ENCODE results near the gene PDGFC. TPM values are rescaled to one million over a fixed set of nuclear protein-coding genes. Genes with fewer than 3 reads are reported as not detected.

PDGFC gene
- total RNA-seq, 1 experiment from 2014 or later: 4.5 TPM

DNA sequence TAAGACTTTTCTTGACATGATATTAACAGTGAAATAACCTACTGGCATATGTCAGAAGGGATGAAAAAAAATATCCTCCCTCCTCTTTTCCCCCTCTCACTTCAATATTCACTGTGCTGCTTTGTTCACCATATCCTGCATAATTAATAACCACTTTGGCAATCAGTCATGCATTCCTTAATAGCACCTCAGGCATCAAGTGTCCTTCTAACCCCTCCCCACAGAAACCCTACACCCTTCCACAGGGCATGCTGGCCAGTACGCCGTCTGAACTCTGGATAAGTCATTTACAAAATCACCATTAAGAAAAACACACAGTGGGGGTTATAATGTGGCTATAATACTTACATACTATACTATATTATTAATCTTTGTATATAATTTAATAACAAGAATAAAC, 165.9 kb downstream of the PDGFC start:
- Mint-ChIP-seq H3K27me3 (ENCODE audit: low read depth) (no peaks in the 10 kb centered on the region), H3K4me1 (peaks cover 2 to 4% of the 10 kb centered on the region in 2 experiments), H3K4me3 (no peak overlapping the region), H3K27ac (no peak overlapping the region), H3K36me3 (ENCODE audit: insufficient read depth in 1 of 3, low read depth in 3 of 3) (no peaks in the 10 kb centered on the region), H3K9me3 (no peaks in the 10 kb centered on the region)
- Histone ChIP-seq H4K8ac (replicated peaks; ENCODE audit: insufficient read length, low read depth, low read length) (no peak overlapping the region), H2AFZ (ENCODE audit: low read length) (no peak overlapping the region), H3K23me2 (ENCODE audit: insufficient read length, low read depth, low read length, poor library complexity, severe bottlenecking) (no peaks in the 10 kb centered on the region), H3K79me2 (ENCODE audit: insufficient read depth, low read length) (no peaks in the 10 kb centered on the region), H3K9ac (ENCODE audit: extremely low read depth, insufficient read length, low read length) (no peak overlapping the region), H2BK5ac (ENCODE audit: insufficient read length, low read length) (no peak overlapping the region), H3K27me3 (ENCODE audit: insufficient read depth, low read length) (no peaks in the 10 kb centered on the region), H2BK15ac (ENCODE audit: low read depth, low read length) (no peak overlapping the region), H2AK5ac (ENCODE audit: insufficient read length, low read length) (no peak overlapping the region), H2BK20ac (ENCODE audit: low read depth, low read length, poor library complexity, severe bottlenecking) (no peak overlapping the region), H3T11ph (ENCODE audit: low read length) (no peak overlapping the region), H3K9me3 (ENCODE audit: control insufficient read depth, low read depth, low read length) (no peaks in the 10 kb centered on the region), H3K4me1 (ENCODE audit: insufficient read depth, low read length) (no peaks in the 10 kb centered on the region), H4K5ac (ENCODE audit: insufficient read length, low read depth, low read length) (no peak overlapping the region), H3K18ac (ENCODE audit: insufficient read length, low read depth, low read length) (no peak overlapping the region), H3K56ac (ENCODE audit: insufficient read length, low read depth, low read length) (no peak overlapping the region), H3K23ac (ENCODE audit: insufficient read length, low read depth, low read length) (no peak overlapping the region), H3K27ac (ENCODE audit: insufficient read length, low read depth, low read length) (no peak overlapping the region), H3K4me2 (ENCODE audit: insufficient read depth, insufficient read length, low read length) (no peak overlapping the region), H2BK120ac (ENCODE audit: low read depth, low read length, poor library complexity, severe bottlenecking) (no peak overlapping the region), H3K79me1 (ENCODE audit: insufficient read depth, low read depth, low read length, poor library complexity, severe bottlenecking) (no peaks in the 10 kb centered on the region), H3K4ac (ENCODE audit: low read depth, low read length) (no peak overlapping the region), H4K91ac (ENCODE audit: insufficient read length, low read depth, low read length) (no peak overlapping the region), H2BK12ac (ENCODE audit: insufficient read length, low read depth, low read length) (no peak overlapping the region), H3K14ac (ENCODE audit: insufficient read depth, low read length) (no peak overlapping the region), H4K20me1 (ENCODE audit: control insufficient read depth, insufficient read depth, insufficient read length) (no peaks in the 10 kb centered on the region)
- TF ChIP-seq, protein P1, sequence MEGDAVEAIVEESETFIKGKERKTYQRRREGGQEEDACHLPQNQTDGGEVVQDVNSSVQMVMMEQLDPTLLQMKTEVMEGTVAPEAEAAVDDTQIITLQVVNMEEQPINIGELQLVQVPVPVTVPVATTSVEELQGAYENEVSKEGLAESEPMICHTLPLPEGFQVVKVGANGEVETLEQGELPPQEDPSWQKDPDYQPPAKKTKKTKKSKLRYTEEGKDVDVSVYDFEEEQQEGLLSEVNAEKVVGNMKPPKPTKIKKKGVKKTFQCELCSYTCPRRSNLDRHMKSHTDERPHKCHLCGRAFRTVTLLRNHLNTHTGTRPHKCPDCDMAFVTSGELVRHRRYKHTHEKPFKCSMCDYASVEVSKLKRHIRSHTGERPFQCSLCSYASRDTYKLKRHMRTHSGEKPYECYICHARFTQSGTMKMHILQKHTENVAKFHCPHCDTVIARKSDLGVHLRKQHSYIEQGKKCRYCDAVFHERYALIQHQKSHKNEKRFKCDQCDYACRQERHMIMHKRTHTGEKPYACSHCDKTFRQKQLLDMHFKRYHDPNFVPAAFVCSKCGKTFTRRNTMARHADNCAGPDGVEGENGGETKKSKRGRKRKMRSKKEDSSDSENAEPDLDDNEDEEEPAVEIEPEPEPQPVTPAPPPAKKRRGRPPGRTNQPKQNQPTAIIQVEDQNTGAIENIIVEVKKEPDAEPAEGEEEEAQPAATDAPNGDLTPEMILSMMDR (conservative IDR thresholded peaks at IDR 0.05): no peak
- DNase-seq: no peak
- WGBS (ENCODE audit: extremely low coverage, insufficient read length, low lambda C conversion rate): no CpG with 5 or more reads among the region's 2 CpGs
